Omental fat pad (tissue), 4 donors: Measurements from ENCODE around the gene EPS8L3. TPM values are rescaled to one million over a fixed set of nuclear protein-coding genes. Genes with fewer than 3 reads are reported as not detected.
"Not testable (repeated sequence)": the region's sequence is repeated elsewhere in the genome, so short reads cannot be mapped to it uniquely, and the experiment has no call there.

Experiments
- ATAC-seq: fragments of 150-250 bp; one replicate; pipeline ENCODE4 v1.9.1; 2016; ENCODE audit warnings: mild to moderate bottlenecking, moderate library complexity; ENCODE audit not compliant: low FRiP score
- DNase-seq: peaks from one replicate; pipeline ENCODE4 v3.0.0-alpha.2; 2019; ENCODE audit warnings: low spot score
- total RNA-seq, 4 donors: library from RNA; depleted of rRNA; stranded (reverse); fragments of >200 nt; gene quantifications; one replicate each; pipeline ENCODE4 v1.1.0, GENCODE V29; 2016
- TF ChIP-seq, protein P1 (sequence below), 3 donors: fragments of 450-650 bp; IDR thresholded peaks; one replicate each; pipeline ENCODE4 v1.5.1; 2016 to 2017; ENCODE audit warnings: antibody characterized with exemption in 3 of 3, mild to moderate bottlenecking in 3 of 3, moderate library complexity in 2 of 3

EPS8L3 gene
- total RNA-seq, 4 donors from 2014 or later, result not detected

DNA sequence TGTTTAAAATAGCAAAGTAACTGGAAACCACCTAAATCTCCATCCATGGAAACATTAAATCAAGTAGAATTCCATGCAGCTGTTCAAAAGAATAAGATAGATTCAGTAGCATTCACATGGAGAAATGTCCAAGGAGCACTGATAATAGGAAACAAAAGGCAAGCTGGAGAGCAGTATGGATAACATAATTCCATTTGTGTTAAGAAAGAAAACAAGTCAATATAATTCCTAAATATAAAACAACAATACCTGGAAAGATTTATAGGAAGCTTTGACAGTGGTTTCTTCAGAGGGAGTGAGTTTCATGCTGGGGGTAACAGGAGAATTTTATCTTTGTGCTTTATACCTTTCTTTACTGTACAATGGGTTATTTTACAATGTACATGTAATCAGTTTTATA lies 36.6 kb upstream of the EPS8L3 start:
- no peak for DNase-seq
- no peak for ATAC-seq
- TF ChIP-seq, protein P1, sequence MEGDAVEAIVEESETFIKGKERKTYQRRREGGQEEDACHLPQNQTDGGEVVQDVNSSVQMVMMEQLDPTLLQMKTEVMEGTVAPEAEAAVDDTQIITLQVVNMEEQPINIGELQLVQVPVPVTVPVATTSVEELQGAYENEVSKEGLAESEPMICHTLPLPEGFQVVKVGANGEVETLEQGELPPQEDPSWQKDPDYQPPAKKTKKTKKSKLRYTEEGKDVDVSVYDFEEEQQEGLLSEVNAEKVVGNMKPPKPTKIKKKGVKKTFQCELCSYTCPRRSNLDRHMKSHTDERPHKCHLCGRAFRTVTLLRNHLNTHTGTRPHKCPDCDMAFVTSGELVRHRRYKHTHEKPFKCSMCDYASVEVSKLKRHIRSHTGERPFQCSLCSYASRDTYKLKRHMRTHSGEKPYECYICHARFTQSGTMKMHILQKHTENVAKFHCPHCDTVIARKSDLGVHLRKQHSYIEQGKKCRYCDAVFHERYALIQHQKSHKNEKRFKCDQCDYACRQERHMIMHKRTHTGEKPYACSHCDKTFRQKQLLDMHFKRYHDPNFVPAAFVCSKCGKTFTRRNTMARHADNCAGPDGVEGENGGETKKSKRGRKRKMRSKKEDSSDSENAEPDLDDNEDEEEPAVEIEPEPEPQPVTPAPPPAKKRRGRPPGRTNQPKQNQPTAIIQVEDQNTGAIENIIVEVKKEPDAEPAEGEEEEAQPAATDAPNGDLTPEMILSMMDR (IDR thresholded peaks at IDR 0.05), result no peak

DNA sequence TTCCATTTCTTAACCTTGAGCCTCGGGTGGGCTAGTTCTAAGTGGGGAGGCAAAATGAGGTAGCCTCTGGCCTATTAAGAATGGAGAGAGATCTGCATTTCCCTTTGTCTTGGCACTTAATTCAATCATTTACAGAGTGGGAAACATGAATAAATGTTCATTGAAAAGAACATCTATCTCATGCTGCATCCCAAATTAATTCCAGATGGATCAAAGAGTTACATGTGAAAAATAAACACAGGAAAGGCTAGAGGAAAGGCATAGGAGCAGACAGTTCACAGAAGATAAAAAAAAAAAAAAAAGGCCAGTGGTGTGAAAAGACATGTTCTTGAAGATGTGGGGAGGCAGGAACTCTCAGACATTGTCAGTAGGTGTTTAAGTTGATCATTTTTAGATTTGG lies 35.7 kb upstream of the EPS8L3 start:
- TF ChIP-seq, protein P1 (IDR thresholded peaks at IDR 0.05), result no peak
- ATAC-seq (no peak), DNase-seq (no peak)

DNA sequence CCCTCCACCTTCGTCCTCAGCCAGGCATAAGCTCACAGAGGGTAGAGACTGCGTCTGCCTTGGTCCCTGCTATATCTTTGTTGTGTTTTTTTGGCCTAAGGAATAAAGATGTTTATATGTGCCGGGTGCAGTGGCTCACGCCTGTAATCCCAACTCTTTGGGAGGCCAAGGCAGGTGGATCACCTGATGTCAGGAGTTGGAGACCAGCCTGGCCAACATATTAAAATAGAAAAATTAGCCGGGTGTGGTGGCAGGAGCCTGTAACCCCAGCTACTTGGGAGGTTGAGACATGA lies 33.5 kb upstream of the EPS8L3 start:
- peak; percentile 14 for DNase-seq
- ATAC-seq, result not testable (repeated sequence)

DNA sequence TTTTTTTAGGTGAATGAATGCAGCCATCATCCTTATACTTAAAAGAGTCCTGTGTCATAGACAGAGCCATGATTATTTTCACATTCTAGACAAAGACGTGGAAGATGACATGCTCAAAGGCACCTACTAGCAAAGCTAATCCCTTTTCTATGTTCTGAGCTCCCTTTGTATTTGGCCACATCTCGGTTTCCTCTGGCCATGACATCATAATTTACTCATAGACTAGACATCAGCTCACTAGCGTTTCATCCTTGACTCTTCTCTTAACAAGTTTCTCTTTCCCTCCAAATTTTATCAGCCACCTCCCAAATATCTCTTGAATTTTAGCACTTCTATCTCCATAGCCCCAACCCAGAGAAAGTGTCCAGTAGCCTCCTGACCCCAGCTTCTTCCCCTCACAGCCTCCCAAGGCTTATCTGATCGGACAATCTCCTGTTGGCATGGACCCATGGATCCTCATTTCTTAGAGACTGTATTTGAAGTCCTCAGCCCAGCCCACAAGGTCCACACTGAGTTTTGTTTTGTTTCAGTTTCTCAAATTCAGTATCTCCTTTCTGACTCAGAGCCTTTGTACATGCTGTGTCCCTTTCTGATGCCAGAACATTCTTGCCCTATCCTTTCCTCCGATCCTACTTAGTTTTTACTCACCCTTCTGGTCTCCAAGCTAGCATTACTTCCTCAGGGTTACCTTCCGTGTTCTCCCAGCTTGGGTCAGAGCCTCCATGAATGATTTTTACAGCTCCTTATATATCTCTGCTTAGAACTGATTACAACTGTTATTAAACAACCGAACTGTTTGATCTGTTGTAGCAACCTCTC lies 33.0 kb upstream of the EPS8L3 start:
- TF ChIP-seq, protein P1 (IDR thresholded peaks at IDR 0.05), result no peak
- DNase-seq, result peak; percentile 9
- ATAC-seq, result no peak

DNA sequence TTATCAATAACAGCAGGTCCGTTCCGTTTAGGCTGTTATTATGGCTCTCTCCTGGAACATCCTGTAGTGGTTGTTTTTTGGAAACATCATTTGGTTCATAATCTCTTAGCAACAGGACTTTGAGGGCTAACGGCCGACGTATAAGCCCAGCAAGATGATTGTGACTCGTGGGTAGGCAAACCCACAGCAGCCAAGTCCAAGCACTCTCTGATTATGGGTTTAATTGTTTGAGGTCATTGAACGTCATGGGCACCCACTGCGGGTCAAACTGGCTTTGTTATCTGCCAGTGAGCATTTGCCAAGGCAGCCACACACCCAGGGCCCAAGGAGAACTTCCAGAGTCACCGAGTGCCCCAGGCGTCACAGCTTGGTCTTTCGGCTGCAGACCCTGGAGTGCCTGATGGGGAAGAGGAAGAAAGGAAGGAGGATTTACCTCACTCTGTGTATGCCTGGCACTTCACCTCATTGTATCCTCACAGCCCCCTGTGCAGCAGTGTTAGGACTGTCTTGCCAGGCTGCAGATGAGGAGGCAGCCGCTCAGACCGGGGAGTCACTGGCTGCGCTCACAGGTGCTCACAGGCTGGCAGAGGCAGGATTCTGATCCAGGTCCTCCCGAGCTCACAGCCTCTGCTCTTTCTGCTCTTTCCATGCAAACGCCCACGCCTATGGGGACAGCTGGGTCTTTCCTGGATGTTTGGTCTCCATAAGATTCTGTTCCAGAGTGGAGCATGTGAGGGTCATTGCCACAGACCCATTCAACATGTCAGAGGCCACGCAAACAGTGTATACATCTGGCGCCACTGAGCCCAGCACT lies 30.8 kb upstream of the EPS8L3 start:
- DNase-seq (no peak), ATAC-seq (no peak)
- TF ChIP-seq, protein P1 (IDR thresholded peaks at IDR 0.05), result no peak

DNA sequence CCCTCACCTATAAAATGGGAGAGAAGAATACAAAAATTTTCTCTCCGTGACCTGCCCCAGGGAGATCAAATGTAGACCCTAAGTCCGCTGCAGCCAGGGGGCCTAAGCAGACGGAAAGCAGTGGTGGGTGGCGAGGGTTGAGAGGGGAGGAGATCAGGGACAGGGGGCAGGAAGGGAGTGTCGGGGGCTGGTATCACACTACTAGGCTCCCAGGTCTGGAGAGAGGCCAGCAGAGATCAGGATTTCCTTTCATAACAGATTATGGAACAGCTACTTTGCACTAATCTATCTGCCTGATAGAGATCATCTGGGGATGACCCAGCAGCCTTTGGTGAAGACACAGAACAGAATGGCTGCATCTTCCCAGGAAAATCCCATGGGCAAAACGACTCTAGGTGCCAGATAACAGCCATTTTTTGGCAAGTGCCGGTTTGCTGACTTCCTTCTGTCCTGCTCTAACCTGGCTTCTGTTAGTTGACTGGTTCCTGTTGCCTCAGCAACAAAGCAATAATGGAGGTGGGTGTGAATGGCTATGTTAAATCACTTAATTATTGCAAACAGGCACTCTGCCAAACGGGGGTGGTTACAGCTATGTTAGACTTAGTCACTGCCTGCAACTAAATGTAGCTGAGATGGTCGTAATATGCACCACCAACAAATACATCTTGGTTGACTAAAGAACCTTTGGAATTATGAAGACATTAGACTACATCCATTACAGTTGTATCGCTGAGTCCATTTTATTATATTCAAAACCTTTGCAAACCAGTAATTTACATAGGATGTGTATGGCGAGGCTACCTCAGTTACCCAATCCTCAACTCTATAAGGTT lies 30.0 kb upstream of the EPS8L3 start:
- ATAC-seq, result peak; percentile 83
- TF ChIP-seq, protein P1 (IDR thresholded peaks at IDR 0.05), result no peak
- DNase-seq, result peak; percentile 67

DNA sequence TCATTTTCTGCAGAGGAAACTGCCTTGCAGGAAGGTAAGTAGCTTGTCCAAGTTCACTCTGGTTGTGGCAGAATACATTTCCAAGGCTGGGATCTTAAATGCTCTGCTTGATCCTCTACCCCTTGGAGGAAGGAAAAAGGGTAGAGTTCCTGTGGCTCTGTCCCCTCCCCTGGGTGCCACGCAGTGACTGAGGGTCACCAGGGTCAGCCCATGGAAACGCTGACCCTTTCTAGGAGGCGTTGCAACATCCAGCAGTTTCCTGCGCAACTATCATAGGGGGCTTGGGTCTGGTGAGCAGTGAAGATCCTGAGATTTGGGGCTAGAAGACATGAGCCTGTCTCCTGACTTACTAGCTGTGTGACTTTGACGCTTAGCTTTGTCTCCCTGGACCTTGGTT lies 29.4 kb upstream of the EPS8L3 start:
- TF ChIP-seq, protein P1 (IDR thresholded peaks at IDR 0.05), result no peak
- ATAC-seq, result no peak

More for the DNA sequence above, 29.4 kb upstream of the EPS8L3 start:
- peak; percentile 20 for DNase-seq
